ENCODE results near the gene TMED10. TPM values are rescaled to one million over a fixed set of nuclear protein-coding genes. Genes with fewer than 3 reads are reported as not detected.

The TMED10 gene
- total and polyA plus RNA-seq, 10 donors, result 33.3 to 212 (median 171) TPM

DNA sequence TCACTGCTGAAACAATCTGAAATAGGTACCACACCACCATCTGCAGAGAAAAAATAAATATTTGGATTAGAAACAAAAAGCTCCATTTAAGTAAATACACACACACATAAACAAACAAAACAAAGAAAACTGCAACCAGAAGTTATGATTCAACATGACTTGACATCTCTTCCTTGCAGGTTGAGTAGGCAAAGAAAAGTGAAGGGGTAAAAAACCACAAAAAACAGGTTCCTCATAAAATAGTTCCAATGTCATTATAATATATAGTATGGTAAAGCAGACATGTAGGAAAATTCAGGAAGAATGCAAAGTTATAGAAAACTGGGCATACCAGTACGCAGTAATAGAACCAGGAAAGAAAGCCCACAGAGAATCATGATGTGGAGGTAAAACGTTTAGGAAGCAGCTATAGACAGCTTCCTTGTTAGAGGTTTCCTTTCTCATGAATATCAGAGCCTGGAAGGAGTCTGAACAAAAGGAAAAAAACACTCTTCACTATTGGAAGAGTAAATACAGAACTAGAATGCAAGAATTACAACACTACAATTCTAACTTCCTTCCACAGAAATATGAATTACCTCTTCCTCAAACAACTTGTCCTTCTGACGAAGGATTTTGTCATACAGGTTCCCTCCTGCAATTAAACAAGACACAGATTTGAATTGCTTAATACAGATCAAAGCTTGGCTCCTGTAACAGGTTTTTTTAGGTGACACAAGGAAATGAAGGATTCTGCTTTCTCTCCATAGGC is 55.7 kb downstream of the TMED10 start:
- intact Hi-C loops (cut with DNase I; ENCODE audit: low total_unique reads), result no loop called here

GRCh38 chr14:75119056-75119455 is 57.4 kb downstream of the TMED10 start:
- no peaks in the 10 kb centered on the region for H3K9me3 ChIP-seq
- intact Hi-C loops (cut with DNase I; ENCODE audit: low total_unique reads), result no loop called here
- peaks cover 0 to 79% (median 62%) of the 10 kb centered on the region in 6 donors for H3K36me3 ChIP-seq
- H3K27me3 ChIP-seq (replicated peaks in 1 of 7), result no peaks in the 10 kb centered on the region
- peaks cover 5 to 49% (median 13%) of the 10 kb centered on the region in 6 donors for H3K4me1 ChIP-seq
- 92 to 98% (median 94%) methylated on average over 2 of the region's 2 CpGs for WGBS, 5 donors
- H3K4me3 ChIP-seq, result no peak overlapping the region
- no peak for DNase-seq
- H3K27ac ChIP-seq, result no peak overlapping the region
- TF ChIP-seq POLR2A (IDR thresholded peaks at IDR 0.05) (no peak), POLR2AphosphoS5 (IDR thresholded peaks at IDR 0.05) (no peak), CTCF (IDR thresholded peaks at IDR 0.05 in 8 of 11, conservative IDR thresholded peaks at IDR 0.05 in 3 of 11) (no peak)

More for the DNA sequence above, 55.7 kb downstream of the TMED10 start:
- DNase-seq, result no peak
- peaks cover 17 to 56% (median 29%) of the 10 kb centered on the region in 6 donors for H3K4me1 ChIP-seq
- no peaks in the 10 kb centered on the region for H3K9me3 ChIP-seq
- peak overlapping the region in 7 of 8 donors; percentile 18 to 78 (median 75) for H3K27ac ChIP-seq
- peaks cover 0 to 62% (median 47%) of the 10 kb centered on the region in 6 donors for H3K36me3 ChIP-seq
- TF ChIP-seq POLR2A (IDR thresholded peaks at IDR 0.05) (no peak), CTCF (IDR thresholded peaks at IDR 0.05 in 8 of 11, conservative IDR thresholded peaks at IDR 0.05 in 3 of 11) (no peak), POLR2AphosphoS5 (IDR thresholded peaks at IDR 0.05) (no peak)
- H3K27me3 ChIP-seq (replicated peaks in 1 of 7), result no peaks in the 10 kb centered on the region
- 37 to 53% (median 50%) methylated on average over 3 of the region's 3 CpGs for WGBS, 5 donors
- peak overlapping the region in 1 of 8 donors; percentile 16 for H3K4me3 ChIP-seq

DNA sequence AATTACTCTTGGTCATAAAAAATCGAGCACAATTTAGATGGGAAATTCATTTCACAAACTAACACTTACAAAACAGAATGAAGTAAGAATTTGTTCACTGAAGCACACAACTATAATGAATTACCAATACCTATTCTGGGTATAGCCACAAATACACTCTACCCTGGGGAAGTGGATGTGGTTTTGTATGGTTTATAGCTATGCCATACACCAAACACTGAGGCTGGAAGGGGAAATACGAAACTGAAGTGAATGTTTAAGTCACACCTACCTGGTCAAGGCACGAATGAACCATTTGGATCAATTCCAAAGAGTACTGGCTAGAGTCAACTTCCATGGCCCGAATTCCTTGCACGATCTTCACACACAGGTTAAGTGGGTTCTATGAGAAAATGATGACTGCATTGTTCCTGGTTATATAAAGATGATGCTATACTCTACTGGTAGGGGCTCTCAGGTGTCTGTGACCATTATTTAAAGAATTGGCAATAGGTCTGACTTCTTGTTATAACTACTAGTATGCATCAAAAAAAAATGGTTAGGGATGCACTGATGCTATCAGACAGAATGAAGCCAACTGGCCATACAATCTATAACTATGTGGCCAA is 62.4 kb downstream of the TMED10 start:
- 67 to 78% (median 72%) methylated on average over 5 of the region's 5 CpGs for WGBS, 5 donors
- TF ChIP-seq POLR2A (IDR thresholded peaks at IDR 0.05) (no peak), POLR2AphosphoS5 (IDR thresholded peaks at IDR 0.05) (no peak), CTCF (IDR thresholded peaks at IDR 0.05 in 8 of 11, conservative IDR thresholded peaks at IDR 0.05 in 3 of 11) (no peak)

GRCh38 chr14:75109877-75110276 is 66.5 kb downstream of the TMED10 start:
- Histone ChIP-seq H3K9me3 (no peaks in the 10 kb centered on the region), H3K36me3 (peaks cover 6 to 100% (median 98%) of the 10 kb centered on the region in 6 donors), H3K4me3 (no peak overlapping the region), H3K4me1 (peaks cover 0 to 9% (median 0%) of the 10 kb centered on the region in 6 donors), H3K27me3 (replicated peaks in 1 of 7) (no peaks in the 10 kb centered on the region), H3K27ac (no peak overlapping the region)
- intact Hi-C loops (cut with DNase I; ENCODE audit: low total_unique reads), result no loop called here
- whole genome bisulfite sequencing, 5 donors, result 85 to 97% (median 94%) methylated on average over 2 of the region's 2 CpGs
- no peak for TF ChIP-seq CTCF (IDR thresholded peaks at IDR 0.05 in 8 of 11, conservative IDR thresholded peaks at IDR 0.05 in 3 of 11)
- TF ChIP-seq POLR2A (IDR thresholded peaks at IDR 0.05), result no peak
- no peak for TF ChIP-seq POLR2AphosphoS5 (IDR thresholded peaks at IDR 0.05)
- DNase-seq, result no peak

More for the DNA sequence above, 62.4 kb downstream of the TMED10 start:
- DNase-seq, result no peak
- intact Hi-C loops (cut with DNase I; ENCODE audit: low total_unique reads), result no loop called here
- no peak overlapping the region for H3K4me3 ChIP-seq
- no peak overlapping the region for H3K27ac ChIP-seq
- no peaks in the 10 kb centered on the region for H3K9me3 ChIP-seq
- H3K4me1 ChIP-seq, result peaks cover 0 to 11% (median 0%) of the 10 kb centered on the region in 6 donors
- peaks cover 6 to 100% (median 96%) of the 10 kb centered on the region in 6 donors for H3K36me3 ChIP-seq
- H3K27me3 ChIP-seq (replicated peaks in 1 of 7), result no peaks in the 10 kb centered on the region

All from spleen (tissue), 11 donors.